IPS-15b (cell line): ENCODE results near the gene TBXAS1.

Experiments used
- H3K27me3 ChIP-seq: one replicate; pipeline ENCODE4 v1.6.1; 2013; ENCODE audit warnings: low read length; ENCODE audit not compliant: control insufficient read depth, insufficient read depth
- H3K36me3 ChIP-seq: one replicate; pipeline ENCODE4 v1.6.1; 2013; ENCODE audit warnings: low read length; ENCODE audit not compliant: control insufficient read depth, insufficient read depth
- H3K4me1 ChIP-seq: one replicate; pipeline ENCODE4 v1.6.1; 2013; ENCODE audit warnings: mild to moderate bottlenecking, low read length; ENCODE audit not compliant: control insufficient read depth, insufficient read depth
- H3K4me3 ChIP-seq: one replicate; pipeline ENCODE4 v1.5.1; 2013; ENCODE audit warnings: low read depth, low read length
- H3K9ac ChIP-seq: one replicate; pipeline ENCODE4 v1.6.1; 2013; ENCODE audit warnings: low read depth, mild to moderate bottlenecking, low read length
- H3K9me3 ChIP-seq: one replicate; pipeline ENCODE4 v1.6.1; 2013; ENCODE audit warnings: mild to moderate bottlenecking, low read length; ENCODE audit not compliant: control insufficient read depth, insufficient read depth

Gene TBXAS1

GRCh38 chr7:139984642-139985539, 155.8 kb downstream of the TBXAS1 start:
- no peaks in the 10 kb centered on the region for H3K36me3 ChIP-seq
- H3K9ac ChIP-seq, result no peak overlapping the region
- H3K9me3 ChIP-seq, result no peaks in the 10 kb centered on the region
- H3K4me3 ChIP-seq, result no peak overlapping the region
- no peaks in the 10 kb centered on the region for H3K4me1 ChIP-seq
- no peaks in the 10 kb centered on the region for H3K27me3 ChIP-seq

GRCh38 chr7:139985811-139986210, 156.7 kb downstream of the TBXAS1 start:
- H3K36me3 ChIP-seq, result no peaks in the 10 kb centered on the region
- no peak overlapping the region for H3K4me3 ChIP-seq
- no peaks in the 10 kb centered on the region for H3K27me3 ChIP-seq
- H3K9ac ChIP-seq, result no peak overlapping the region
- no peaks in the 10 kb centered on the region for H3K4me1 ChIP-seq
- H3K9me3 ChIP-seq, result no peaks in the 10 kb centered on the region

DNA sequence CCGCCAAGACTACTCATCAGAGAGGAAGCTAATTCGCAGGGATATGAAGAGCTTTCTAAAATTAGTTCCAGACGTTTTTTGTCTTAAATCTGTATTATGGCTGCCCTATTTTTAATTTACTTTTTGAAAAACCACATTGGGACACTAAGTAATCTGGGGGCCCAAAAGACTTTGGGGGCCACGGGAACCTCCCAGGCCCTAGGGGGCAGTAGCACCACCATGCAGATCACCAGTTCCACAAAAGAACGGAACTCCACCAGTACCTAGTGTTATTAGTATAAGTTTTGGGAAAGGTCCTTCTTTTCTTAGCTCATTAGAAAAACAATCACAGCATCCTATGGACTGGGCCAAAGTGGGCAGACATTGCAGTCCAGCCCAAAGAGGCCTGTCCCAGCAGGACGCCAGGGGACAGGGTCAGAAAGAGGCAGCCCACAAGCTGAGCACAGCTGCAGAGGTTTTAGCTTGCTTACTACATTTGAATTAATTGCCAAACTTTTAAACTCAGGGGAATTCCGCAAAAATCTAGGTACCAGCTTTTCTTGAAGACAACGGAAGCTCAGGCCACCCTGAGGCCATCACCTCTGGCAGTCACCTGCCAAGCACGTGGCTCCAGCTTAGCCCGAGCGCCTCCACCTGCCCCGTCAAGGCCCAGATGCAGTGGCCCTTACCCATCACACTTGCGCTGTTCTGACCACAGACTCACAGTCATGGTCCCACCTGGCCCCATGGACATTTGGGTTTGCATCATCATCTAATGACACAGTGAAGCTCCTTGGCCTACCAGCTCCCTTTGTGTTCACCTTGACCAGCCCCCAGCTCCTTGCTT, 158.8 kb downstream of the TBXAS1 start:
- H3K36me3 ChIP-seq, result no peaks in the 10 kb centered on the region
- H3K4me3 ChIP-seq, result no peak overlapping the region
- no peaks in the 10 kb centered on the region for H3K27me3 ChIP-seq
- H3K9me3 ChIP-seq, result no peaks in the 10 kb centered on the region
- no peak overlapping the region for H3K9ac ChIP-seq
- no peaks in the 10 kb centered on the region for H3K4me1 ChIP-seq

DNA sequence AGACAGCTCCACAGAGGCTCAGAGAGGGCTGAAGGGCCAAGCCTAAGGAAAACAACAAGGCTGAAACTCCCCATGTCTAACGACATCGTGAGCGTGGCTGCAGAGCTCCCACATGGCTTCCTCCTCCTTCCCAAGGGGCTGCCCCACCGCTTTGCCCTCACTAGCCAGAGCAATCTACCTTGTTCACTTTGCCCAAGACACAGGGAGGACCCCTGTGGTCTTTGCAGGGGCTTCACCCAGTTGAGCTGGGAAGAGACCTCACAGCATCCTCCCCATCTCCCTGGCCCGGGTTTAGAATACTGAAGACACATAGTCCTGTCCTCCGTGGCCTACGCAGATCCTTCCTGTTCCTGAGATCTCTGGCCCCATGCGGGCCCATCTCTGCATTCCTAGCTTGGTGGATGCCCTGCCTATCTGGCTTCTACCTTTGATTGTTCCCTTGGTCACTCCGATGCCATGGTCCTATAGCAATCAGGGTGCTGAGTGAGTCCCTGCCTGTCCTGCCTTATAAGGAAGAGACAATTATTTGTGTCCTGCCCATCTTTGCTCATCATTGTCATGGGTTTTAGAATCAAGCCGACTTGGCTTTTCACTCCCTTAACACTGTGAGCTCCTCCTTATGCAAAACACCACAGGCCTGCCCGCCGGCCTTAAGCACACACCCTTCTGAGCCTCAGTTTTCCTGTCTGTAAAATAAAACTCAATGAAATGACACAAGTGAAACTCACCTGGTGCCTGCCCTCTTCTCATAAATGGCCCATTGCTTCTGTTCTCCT, 160.5 kb downstream of the TBXAS1 start:
- Histone ChIP-seq H3K9me3 (no peaks in the 10 kb centered on the region), H3K4me1 (no peaks in the 10 kb centered on the region), H3K4me3 (no peak overlapping the region), H3K36me3 (no peaks in the 10 kb centered on the region), H3K27me3 (no peaks in the 10 kb centered on the region), H3K9ac (no peak overlapping the region)

GRCh38 chr7:139990142-139990535, 161.1 kb downstream of the TBXAS1 start:
- Histone ChIP-seq H3K36me3 (no peaks in the 10 kb centered on the region), H3K27me3 (no peaks in the 10 kb centered on the region), H3K9ac (no peak overlapping the region), H3K4me1 (no peaks in the 10 kb centered on the region), H3K4me3 (no peak overlapping the region), H3K9me3 (no peaks in the 10 kb centered on the region)

DNA sequence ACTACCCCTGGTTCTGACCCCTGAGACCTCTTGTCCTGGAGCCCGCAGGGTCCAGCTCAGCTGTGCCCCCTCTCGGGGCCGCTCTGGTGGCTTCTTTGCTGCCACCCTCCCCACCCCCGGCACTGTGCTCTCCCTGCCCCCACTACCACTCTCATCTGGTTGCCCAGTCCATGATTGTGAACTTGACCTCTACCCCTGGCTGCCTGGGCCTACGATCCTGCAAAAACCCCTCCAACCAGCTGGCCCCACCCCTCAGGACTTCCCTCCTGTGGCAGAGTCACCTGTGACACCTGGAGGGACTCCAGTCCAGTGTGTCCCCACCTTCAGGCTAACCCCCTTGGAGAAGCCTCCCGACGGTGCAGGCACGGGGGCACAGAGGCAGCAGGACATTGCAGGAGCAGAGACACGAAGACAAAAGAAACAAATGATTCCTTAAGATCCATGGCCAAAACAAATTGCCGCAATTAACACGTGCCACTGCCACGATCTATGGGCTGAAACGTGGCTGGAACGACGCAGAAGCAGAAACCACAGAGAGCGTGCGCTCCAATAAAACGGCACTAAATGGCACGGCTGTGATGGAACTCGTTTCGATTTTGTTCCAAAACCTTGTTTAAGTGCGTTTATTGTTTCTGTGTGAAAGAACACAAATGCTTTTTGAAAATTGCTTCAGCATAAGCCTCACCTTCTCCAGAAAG, 161.7 kb downstream of the TBXAS1 start:
- no peaks in the 10 kb centered on the region for H3K9me3 ChIP-seq
- H3K4me1 ChIP-seq, result no peaks in the 10 kb centered on the region
- no peak overlapping the region for H3K4me3 ChIP-seq
- no peak overlapping the region for H3K9ac ChIP-seq
- no peaks in the 10 kb centered on the region for H3K27me3 ChIP-seq
- no peaks in the 10 kb centered on the region for H3K36me3 ChIP-seq

DNA sequence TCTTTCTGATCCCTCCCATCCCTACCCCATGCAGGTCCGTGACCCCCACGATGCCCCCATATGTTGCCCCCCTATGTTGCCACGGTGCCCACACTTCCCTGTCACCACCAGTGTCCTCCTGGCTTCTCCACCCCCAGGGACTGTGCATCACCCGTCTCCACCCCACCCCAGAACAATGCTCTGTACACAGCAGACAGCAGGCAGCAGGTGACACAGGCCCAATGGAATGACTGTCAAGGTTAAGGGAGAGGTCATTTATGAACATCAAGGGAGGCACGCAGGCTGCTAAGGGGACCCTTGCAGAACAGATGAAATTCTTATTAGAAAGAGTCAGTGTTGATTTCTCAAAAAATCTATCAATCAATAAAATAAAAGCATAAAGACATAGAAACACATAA, 162.2 kb downstream of the TBXAS1 start:
- no peaks in the 10 kb centered on the region for H3K27me3 ChIP-seq
- H3K36me3 ChIP-seq, result no peaks in the 10 kb centered on the region
- H3K4me1 ChIP-seq, result no peaks in the 10 kb centered on the region
- no peak overlapping the region for H3K4me3 ChIP-seq
- H3K9me3 ChIP-seq, result no peaks in the 10 kb centered on the region
- H3K9ac ChIP-seq, result no peak overlapping the region

- Histone ChIP-seq H3K4me1 (no peaks in the 10 kb centered on the region), H3K27me3 (no peaks in the 10 kb centered on the region)
Observed at GRCh38 chr7:139991911-139992310, 162.8 kb downstream of the TBXAS1 start.

GRCh38 chr7:139992353-139993044, 163.4 kb downstream of the TBXAS1 start:
- Histone ChIP-seq H3K4me1 (no peaks in the 10 kb centered on the region), H3K9ac (no peak overlapping the region), H3K36me3 (no peaks in the 10 kb centered on the region), H3K9me3 (no peaks in the 10 kb centered on the region), H3K4me3 (no peak overlapping the region), H3K27me3 (no peaks in the 10 kb centered on the region)

More at GRCh38 chr7:139991911-139992310, 162.8 kb downstream of the TBXAS1 start:
- H3K9ac ChIP-seq, result no peak overlapping the region
- no peaks in the 10 kb centered on the region for H3K36me3 ChIP-seq
- H3K9me3 ChIP-seq, result no peaks in the 10 kb centered on the region
- H3K4me3 ChIP-seq, result no peak overlapping the region

DNA sequence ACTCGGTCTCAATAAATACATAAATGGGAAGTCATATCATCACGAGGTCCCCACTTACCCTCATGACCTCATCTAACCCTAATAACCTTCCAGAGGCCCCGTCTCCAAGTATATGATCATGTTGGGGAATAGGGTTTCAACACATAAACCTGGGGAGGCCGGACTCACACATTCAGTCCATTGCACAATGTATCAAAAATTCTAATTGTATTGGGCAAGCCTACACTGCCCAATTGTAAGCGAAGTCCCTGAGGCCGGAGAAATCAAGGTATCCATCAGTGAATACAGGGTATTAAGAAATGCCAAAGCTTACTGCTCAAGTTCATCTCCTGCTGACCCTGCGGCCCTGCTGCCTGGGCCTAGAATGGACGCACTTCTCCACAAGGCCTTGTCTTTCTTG, 164.1 kb downstream of the TBXAS1 start:
- Histone ChIP-seq H3K4me3 (no peak overlapping the region), H3K9me3 (no peaks in the 10 kb centered on the region)

More for the DNA sequence above, 164.1 kb downstream of the TBXAS1 start:
- Histone ChIP-seq H3K36me3 (no peaks in the 10 kb centered on the region), H3K27me3 (no peaks in the 10 kb centered on the region), H3K4me1 (no peaks in the 10 kb centered on the region), H3K9ac (no peak overlapping the region)
